ENCODE data around the gene WDR62.

WDR62 gene

DNA sequence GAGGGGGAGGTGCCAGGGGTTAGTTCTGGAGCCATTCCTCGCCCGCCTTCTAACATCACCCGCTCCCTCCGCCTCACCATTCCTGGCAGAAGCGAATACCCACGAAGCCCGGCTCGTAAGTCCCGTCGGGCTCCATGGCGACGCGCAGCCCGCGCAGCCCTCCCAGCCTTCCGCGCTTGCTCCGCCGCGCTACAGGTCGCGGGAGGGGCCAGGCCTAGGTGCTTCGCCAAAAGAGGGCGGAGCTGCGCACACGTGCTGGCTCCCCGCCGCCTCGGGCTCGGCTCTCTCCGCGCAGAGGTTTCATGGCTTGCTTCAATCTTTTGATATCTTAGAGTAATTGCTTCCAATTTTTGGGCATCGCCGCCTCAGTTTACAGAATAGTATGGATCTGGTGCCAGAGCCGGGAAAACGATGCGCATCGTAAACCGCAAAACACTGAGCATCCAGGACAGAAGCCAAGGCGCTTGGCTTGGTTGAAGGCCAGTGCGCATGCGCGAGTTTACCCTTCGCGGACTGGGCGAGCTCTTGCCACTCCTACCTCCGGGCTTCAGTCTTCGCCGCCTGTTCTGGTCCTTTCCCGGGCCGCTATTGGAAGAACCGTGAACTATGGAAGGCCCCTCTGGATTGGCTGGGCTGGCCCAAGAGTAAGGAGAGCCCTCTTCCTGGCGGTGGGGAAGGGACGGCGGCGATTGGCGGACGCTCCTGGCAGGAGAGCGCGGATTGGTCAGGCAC, 60.2 kb downstream of the WDR62 start, which contains the start of gene POLR2I:
TSS of gene POLR2I (minus strand) at position 155 of the 732 bp plus-strand sequence. CDS start at position 136, 19 bp downstream.
- peak; percentile 98 for DNase-seq (ENCODE audit: low spot score)
- TF ChIP-seq, protein P1, sequence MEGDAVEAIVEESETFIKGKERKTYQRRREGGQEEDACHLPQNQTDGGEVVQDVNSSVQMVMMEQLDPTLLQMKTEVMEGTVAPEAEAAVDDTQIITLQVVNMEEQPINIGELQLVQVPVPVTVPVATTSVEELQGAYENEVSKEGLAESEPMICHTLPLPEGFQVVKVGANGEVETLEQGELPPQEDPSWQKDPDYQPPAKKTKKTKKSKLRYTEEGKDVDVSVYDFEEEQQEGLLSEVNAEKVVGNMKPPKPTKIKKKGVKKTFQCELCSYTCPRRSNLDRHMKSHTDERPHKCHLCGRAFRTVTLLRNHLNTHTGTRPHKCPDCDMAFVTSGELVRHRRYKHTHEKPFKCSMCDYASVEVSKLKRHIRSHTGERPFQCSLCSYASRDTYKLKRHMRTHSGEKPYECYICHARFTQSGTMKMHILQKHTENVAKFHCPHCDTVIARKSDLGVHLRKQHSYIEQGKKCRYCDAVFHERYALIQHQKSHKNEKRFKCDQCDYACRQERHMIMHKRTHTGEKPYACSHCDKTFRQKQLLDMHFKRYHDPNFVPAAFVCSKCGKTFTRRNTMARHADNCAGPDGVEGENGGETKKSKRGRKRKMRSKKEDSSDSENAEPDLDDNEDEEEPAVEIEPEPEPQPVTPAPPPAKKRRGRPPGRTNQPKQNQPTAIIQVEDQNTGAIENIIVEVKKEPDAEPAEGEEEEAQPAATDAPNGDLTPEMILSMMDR (IDR thresholded peaks at IDR 0.05; ENCODE audit: extremely low read depth, missing control alignments): no peak

DNA sequence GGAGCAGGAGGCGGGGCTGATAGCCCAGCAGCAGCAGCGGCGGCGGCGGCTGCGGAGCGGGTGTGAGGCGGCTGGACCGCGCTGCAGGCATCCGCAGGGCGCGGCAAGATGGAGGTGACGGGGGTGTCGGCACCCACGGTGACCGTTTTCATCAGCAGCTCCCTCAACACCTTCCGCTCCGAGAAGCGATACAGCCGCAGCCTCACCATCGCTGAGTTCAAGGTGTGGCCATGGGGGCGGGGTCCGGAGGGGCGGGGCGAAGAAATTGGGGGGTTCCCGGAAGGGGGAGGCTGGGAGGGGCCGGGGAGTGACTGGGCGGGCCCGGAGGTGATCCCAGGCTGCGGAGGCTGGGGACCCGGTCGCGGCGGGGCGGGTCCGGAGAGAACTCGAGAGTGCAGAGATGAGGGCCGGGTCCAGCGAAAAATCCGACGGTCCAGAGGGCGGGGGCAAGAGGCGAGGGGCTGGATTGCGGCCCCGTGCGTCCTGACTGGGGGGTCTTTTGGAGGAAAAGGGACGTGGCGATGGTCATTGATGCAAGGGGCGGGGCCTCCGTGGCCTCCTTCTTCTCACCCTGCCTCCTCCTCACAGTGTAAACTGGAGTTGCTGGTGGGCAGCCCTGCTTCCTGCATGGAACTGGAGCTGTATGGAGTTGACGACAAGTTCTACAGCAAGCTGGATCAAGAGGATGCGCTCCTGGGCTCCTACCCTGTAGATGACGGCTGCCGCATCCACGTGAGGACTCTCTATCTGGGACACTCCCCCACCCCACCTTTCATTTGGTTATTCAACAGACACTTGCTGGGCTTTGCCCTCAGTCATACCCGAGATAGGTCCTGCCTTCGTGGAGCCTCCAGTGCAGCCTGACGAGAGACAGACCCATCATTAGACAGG, 61.0 kb downstream of the WDR62 start, which contains the start of gene TBCB:
TSS of gene TBCB (plus strand) at position 16 of the 891 bp plus-strand sequence. CDS start at position 109, 93 bp downstream.
- TF ChIP-seq, protein P1 (IDR thresholded peaks at IDR 0.05; ENCODE audit: extremely low read depth, missing control alignments): no peak

DNA sequence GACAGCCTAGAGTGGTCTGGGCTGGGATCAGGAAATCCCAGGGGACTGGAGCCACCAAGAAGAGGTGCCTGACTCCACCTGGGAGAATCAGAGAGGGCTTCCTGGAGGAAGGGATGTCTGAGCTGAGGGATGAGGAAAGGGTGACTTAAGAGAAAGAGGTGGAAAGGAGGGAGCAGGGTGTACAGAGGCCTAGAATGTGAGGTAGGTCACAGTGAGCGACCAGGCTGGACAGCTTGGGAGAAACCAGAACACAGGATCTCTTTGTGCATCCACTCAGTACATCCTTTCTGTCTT, 61.6 kb downstream of the WDR62 start:
- TF ChIP-seq, protein P1 (IDR thresholded peaks at IDR 0.05; ENCODE audit: extremely low read depth, missing control alignments): no peak
- no peak for DNase-seq (ENCODE audit: low spot score)

More for the DNA sequence above, 61.0 kb downstream of the WDR62 start, which contains the start of gene TBCB:
- peak; percentile 93 for DNase-seq (ENCODE audit: low spot score)

DNA sequence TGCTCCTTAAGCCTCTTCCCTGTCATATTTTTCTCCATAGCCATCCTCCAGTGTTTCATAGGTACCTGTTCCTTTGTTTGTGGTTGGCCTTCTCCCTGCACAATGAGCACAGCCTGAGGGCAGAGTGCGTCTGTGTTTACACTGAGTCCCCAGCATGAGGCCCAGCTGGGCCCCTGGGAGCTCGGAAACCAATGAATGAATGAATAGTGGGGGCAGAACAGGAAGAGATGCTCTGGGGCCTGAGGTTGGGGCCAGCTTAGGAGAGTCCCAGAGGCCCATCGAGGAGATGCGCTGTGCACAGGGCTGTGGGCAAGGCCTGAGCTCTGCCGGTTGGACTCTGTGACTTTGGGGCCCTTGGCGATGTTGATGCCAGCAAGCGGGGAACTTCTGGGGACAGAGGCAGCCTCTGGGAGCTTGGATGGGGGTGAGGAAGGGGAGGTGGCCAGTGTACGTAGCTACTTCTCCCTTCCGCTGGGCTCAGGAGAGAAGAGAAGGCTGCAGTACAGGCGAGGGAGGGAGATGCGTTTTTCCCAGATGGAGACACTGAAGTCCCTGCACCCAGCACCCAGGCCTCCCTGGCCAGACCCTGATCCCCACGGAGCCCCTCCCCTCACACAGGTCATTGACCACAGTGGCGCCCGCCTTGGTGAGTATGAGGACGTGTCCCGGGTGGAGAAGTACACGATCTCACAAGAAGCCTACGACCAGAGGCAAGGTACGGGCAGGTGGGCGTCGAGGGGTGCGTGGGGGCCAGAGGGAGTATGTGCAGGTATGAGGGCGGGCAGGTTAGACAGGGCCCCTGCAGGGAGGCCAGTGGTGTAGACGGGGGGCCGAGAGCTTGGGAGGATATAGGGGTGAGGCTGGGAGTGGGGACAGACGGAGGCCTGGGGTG, 65.6 kb downstream of the WDR62 start:
- TF ChIP-seq, protein P1 (IDR thresholded peaks at IDR 0.05; ENCODE audit: extremely low read depth, missing control alignments): no peak
- DNase-seq (ENCODE audit: low spot score): no peak

DNA sequence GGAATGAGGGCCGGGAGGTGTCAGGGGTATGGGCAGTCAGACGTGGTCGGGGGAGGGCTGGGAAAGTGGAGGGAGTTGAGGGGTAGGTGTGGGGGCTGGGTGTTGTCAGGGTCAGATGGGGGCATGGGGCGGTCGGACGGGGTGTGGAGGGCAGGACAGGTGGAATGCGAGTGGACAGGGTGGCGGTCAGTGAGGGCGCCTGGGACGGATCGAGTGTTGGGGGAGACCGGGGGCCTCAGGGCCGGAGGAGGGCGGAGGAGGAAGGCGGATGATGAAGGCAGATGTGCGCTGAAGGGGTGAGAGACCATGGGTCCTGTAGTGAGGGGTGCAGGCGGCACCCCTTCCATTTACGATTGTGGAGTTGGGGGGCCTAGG, 66.3 kb downstream of the WDR62 start:
- DNase-seq (ENCODE audit: low spot score): no peak
- TF ChIP-seq, protein P1 (IDR thresholded peaks at IDR 0.05; ENCODE audit: extremely low read depth, missing control alignments): no peak

DNA sequence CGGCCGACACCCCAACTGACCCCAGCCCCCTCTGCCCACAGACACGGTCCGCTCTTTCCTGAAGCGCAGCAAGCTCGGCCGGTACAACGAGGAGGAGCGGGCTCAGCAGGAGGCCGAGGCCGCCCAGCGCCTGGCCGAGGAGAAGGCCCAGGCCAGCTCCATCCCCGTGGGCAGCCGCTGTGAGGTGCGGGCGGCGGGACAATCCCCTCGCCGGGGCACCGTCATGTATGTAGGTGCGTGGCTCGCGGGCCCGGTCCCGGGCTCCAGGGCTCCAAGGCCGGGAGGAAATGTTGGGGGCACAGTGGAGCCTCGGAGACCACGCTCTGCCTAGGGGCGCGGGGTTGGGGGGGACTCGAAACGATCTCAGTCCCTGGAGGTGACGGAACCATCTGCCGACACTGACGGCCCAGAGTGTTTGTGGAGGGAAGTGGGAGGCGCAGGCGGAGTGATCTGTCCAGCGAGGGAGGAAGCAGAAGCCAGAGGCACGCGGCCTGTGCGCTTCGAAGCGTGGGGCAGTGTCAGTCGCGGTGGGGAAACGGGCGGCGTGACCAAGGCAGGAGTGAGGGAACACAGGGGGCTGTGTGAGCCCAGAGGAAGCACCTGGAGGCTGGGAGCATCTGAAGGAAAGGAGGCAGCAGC, 66.9 kb downstream of the WDR62 start:
- TF ChIP-seq, protein P1 (IDR thresholded peaks at IDR 0.05; ENCODE audit: extremely low read depth, missing control alignments): no peak
- no peak for DNase-seq (ENCODE audit: low spot score)

All from GM20000 (cell line).